H9 (cell line): ENCODE data around the gene MRGPRX3. TPM values are rescaled to one million over a fixed set of nuclear protein-coding genes. Genes with fewer than 3 reads are reported as not detected.

ENCODE experiments used
- DNase-seq: peaks from one replicate; pipeline ENCODE4 v3.0.0-alpha.2; 2017
- H2AFZ ChIP-seq: one replicate; pipeline ENCODE4 v1.6.1; 2013; ENCODE audit warnings: mild to moderate bottlenecking, low read length, control low read depth, moderate library complexity
- H2AK5ac ChIP-seq: 2 replicates; pipeline ENCODE4 v1.6.1; 2013; ENCODE audit warnings: low read length, control low read depth, mixed read lengths; ENCODE audit not compliant: insufficient read length
- H2BK120ac ChIP-seq: one replicate; pipeline ENCODE4 v1.6.1; 2013; ENCODE audit warnings: low read depth, mild to moderate bottlenecking, low read length, control low read depth, inconsistent platforms; ENCODE audit not compliant: poor library complexity, severe bottlenecking
- H2BK12ac ChIP-seq: 2 replicates; pipeline ENCODE4 v1.6.1; 2013; ENCODE audit warnings: low read length, control low read depth, mixed read lengths, low read depth; ENCODE audit not compliant: insufficient read length
- H2BK15ac ChIP-seq: 2 replicates; pipeline ENCODE4 v1.6.1; 2013; ENCODE audit warnings: low read depth, low read length, control low read depth
- H2BK20ac ChIP-seq: one replicate; pipeline ENCODE4 v1.6.1; 2013; ENCODE audit warnings: low read depth, mild to moderate bottlenecking, low read length, control low read depth, inconsistent platforms; ENCODE audit not compliant: poor library complexity, severe bottlenecking
- H2BK5ac ChIP-seq: 2 replicates; pipeline ENCODE4 v1.6.1; 2013; ENCODE audit warnings: low read length, control low read depth, mixed read lengths; ENCODE audit not compliant: insufficient read length
- H3K14ac ChIP-seq: 2 replicates; pipeline ENCODE4 v1.6.1; 2013; ENCODE audit warnings: low read length, control low read depth; ENCODE audit not compliant: insufficient read depth
- H3K18ac ChIP-seq: 2 replicates; pipeline ENCODE4 v1.6.1; 2013; ENCODE audit warnings: low read depth, mild to moderate bottlenecking, mixed read lengths, low read length, control low read depth; ENCODE audit not compliant: insufficient read length
- H3K23ac ChIP-seq: 2 replicates; pipeline ENCODE4 v1.6.1; 2013; ENCODE audit warnings: low read length, control low read depth, mixed read lengths, low read depth; ENCODE audit not compliant: insufficient read length
- H3K23me2 ChIP-seq: 2 replicates; pipeline ENCODE4 v1.6.1; 2013; ENCODE audit warnings: low read depth, mild to moderate bottlenecking, mixed read lengths, low read length, control low read depth; ENCODE audit not compliant: insufficient read length, poor library complexity, severe bottlenecking
- H3K27ac ChIP-seq: 2 replicates; pipeline ENCODE4 v1.5.1; 2013; ENCODE audit warnings: low read length, control low read depth, mixed read lengths, low read depth; ENCODE audit not compliant: insufficient read length
- H3K27me3 ChIP-seq: 2 replicates; pipeline ENCODE4 v1.6.1; 2013; ENCODE audit warnings: low read length, control low read depth, inconsistent platforms; ENCODE audit not compliant: insufficient read depth
- H3K4ac ChIP-seq: 2 replicates; pipeline ENCODE4 v1.6.1; 2013; ENCODE audit warnings: low read depth, mild to moderate bottlenecking, control low read depth, inconsistent platforms, low read length, moderate library complexity
- H3K4me1 ChIP-seq: 2 replicates; pipeline ENCODE4 v1.6.1; 2013; ENCODE audit warnings: low read length, control low read depth, inconsistent platforms; ENCODE audit not compliant: insufficient read depth
- H3K4me2 ChIP-seq: 2 replicates; pipeline ENCODE4 v1.6.1; 2013; ENCODE audit warnings: low read length, control low read depth, mixed read lengths; ENCODE audit not compliant: insufficient read length, insufficient read depth
- H3K56ac ChIP-seq: 2 replicates; pipeline ENCODE4 v1.6.1; 2013; ENCODE audit warnings: low read depth, mild to moderate bottlenecking, mixed read lengths, low read length, control low read depth; ENCODE audit not compliant: insufficient read length
- H3K79me1 ChIP-seq: 2 replicates; pipeline ENCODE4 v1.6.1; 2013; ENCODE audit warnings: low read depth, mild to moderate bottlenecking, moderate library complexity, low read length, control low read depth, inconsistent platforms; ENCODE audit not compliant: insufficient read depth, poor library complexity, severe bottlenecking
- H3K79me2 ChIP-seq: 2 replicates; pipeline ENCODE4 v1.6.1; 2013; ENCODE audit warnings: low read length, control low read depth, inconsistent platforms; ENCODE audit not compliant: insufficient read depth
- H3K9ac ChIP-seq: 2 replicates; pipeline ENCODE4 v1.6.1; 2013; ENCODE audit warnings: low read length, control low read depth, mixed read lengths; ENCODE audit not compliant: insufficient read length; ENCODE audit errors: extremely low read depth
- H3K9me3 ChIP-seq: one replicate; pipeline ENCODE4 v1.6.1; 2013; ENCODE audit warnings: low read depth, low read length, inconsistent platforms; ENCODE audit not compliant: control insufficient read depth
- H3T11ph ChIP-seq: one replicate; pipeline ENCODE4 v1.6.1; 2013; ENCODE audit warnings: mild to moderate bottlenecking, low read length, control low read depth, inconsistent platforms
- H4K20me1 ChIP-seq: one replicate; pipeline ENCODE4 v1.6.1; 2013; ENCODE audit not compliant: control insufficient read depth, insufficient read length, insufficient read depth
- H4K5ac ChIP-seq: 2 replicates; pipeline ENCODE4 v1.6.1; 2013; ENCODE audit warnings: low read depth, mild to moderate bottlenecking, mixed read lengths, low read length, control low read depth; ENCODE audit not compliant: insufficient read length
- H4K8ac ChIP-seq: replicated peaks from 2 replicates; pipeline ENCODE4 v1.6.1; 2013; ENCODE audit warnings: low read length, control low read depth, mixed read lengths, low read depth; ENCODE audit not compliant: insufficient read length
- H4K91ac ChIP-seq: 2 replicates; pipeline ENCODE4 v1.6.1; 2013; ENCODE audit warnings: low read depth, mild to moderate bottlenecking, moderate library complexity, mixed read lengths, low read length, control low read depth; ENCODE audit not compliant: insufficient read length
- H3K27ac Mint-ChIP-seq, 3 experiments: 2 replicates in 2 of 3; 3 replicates in 1 of 3; pipeline ENCODE4 v1.8.0; 2020 to 2021; ENCODE audit warnings: mixed read lengths in 3 of 3, mild to moderate bottlenecking in 1 of 3, moderate library complexity in 1 of 3
- H3K27me3 Mint-ChIP-seq: 2 replicates; pipeline ENCODE4 v1.8.0; 2021; ENCODE audit warnings: low read depth, mild to moderate bottlenecking, moderate library complexity, mixed read lengths
- H3K36me3 Mint-ChIP-seq, 3 experiments: 2 replicates in 2 of 3; 3 replicates in 1 of 3; pipeline ENCODE4 v1.8.0; 2020 to 2021; ENCODE audit warnings: low read depth in 3 of 3, mixed read lengths in 3 of 3; ENCODE audit not compliant: insufficient read depth in 1 of 3
- H3K4me1 Mint-ChIP-seq, 2 experiments: 2 replicates each; pipeline ENCODE4 v1.8.0; 2020; ENCODE audit warnings: mixed read lengths in 2 of 2
- H3K4me3 Mint-ChIP-seq, 2 experiments: 2 replicates in 1 of 2; 3 replicates in 1 of 2; pipeline ENCODE4 v1.8.0; 2020 to 2021; ENCODE audit warnings: mild to moderate bottlenecking in 2 of 2, mixed read lengths in 2 of 2, moderate library complexity in 1 of 2
- H3K9me3 Mint-ChIP-seq, 2 experiments: 2 replicates in 1 of 2; 3 replicates in 1 of 2; pipeline ENCODE4 v1.8.0; 2020; ENCODE audit warnings: mild to moderate bottlenecking in 2 of 2, mixed read lengths in 2 of 2, moderate library complexity in 1 of 2
- WGBS: extraction: QIAGEN DNeasy Blood & Tissue Kit; methylation state at CpG from one replicate; pipeline ENCODE4 v1.1.7; 2013; ENCODE audit warnings: missing lambda C conversion rate, low lambda C conversion rate, mixed read lengths; ENCODE audit not compliant: insufficient read length; ENCODE audit errors: extremely low coverage; 5-methylcytosine and 5-hydroxymethylcytosine counted together
- total RNA-seq: library from RNA; stranded (reverse); gene quantifications from 2 replicates; pipeline ENCODE4 v1.2.1, GENCODE V29; 2021
- TF ChIP-seq, protein P1 (sequence below): fragments of 200-600 bp; sonication (generic); conservative IDR thresholded peaks from 3 replicates; pipeline ENCODE4 v1.8.0; 2021; ENCODE audit warnings: antibody characterized with exemption, mild to moderate bottlenecking

MRGPRX3 gene
- total RNA-seq, 1 experiment from 2014 or later = not detected

DNA sequence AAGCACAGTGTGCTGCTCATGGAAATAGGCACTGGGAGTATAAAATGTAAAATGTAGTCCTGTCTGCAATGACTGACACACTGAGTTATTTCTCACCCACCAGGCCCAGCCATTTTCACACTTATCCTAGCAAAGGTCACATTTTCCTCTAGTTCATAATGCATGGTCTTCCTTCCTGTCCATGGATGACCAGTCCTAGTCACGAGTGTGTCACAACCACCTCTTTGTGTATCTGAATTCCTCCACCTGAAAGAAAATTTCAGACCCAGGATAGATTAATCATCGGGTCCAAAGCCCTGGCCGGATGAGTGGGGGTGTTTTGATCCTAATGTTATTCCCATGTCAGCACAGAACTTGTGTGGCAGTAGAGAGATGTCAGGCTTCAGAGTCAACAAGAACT lies 40.3 kb downstream of the MRGPRX3 start, which contains the start of gene MRGPRX4:
TSS of gene MRGPRX4 (plus strand) at position 172 of the 400 bp plus-strand sequence. CDS start 420 bp downstream, outside the sequence.
- no CpG with 5 or more reads among the region's 3 CpGs for WGBS
- peaks cover 15% of the 10 kb centered on the region for H3K27me3 Mint-ChIP-seq
- H3K4ac ChIP-seq = no peak within 1 kb of the TSS

More for the DNA sequence above, 40.3 kb downstream of the MRGPRX3 start, which contains the start of gene MRGPRX4:
- Histone ChIP-seq H4K8ac (no peak within 1 kb of the TSS), H3K27me3 (no peaks in the 10 kb centered on the region), H2BK5ac (no peak within 1 kb of the TSS), H3K27ac (no peak within 1 kb of the TSS), H4K20me1 (no peaks in the 10 kb centered on the region), H3K23me2 (no peaks in the 10 kb centered on the region), H3K4me1 (no peaks in the 10 kb centered on the region), H3K9ac (no peak within 1 kb of the TSS), H3K56ac (no peak within 1 kb of the TSS), H2BK20ac (no peak within 1 kb of the TSS), H2BK12ac (no peak within 1 kb of the TSS), H2BK120ac (no peak within 1 kb of the TSS), H3T11ph (no peak within 1 kb of the TSS), H3K79me1 (no peaks in the 10 kb centered on the region), H3K14ac (no peak within 1 kb of the TSS), H4K91ac (no peak within 1 kb of the TSS), H3K9me3 (no peaks in the 10 kb centered on the region), H3K4me2 (no peak within 1 kb of the TSS), H2AK5ac (no peak within 1 kb of the TSS), H3K23ac (no peak within 1 kb of the TSS), H4K5ac (no peak within 1 kb of the TSS), H2AFZ (no peak within 1 kb of the TSS), H2BK15ac (no peak within 1 kb of the TSS), H3K79me2 (no peaks in the 10 kb centered on the region), H3K18ac (no peak within 1 kb of the TSS)
- H3K4me1 Mint-ChIP-seq = no peaks in the 10 kb centered on the region
- H3K4me3 Mint-ChIP-seq = no peak within 1 kb of the TSS
- no peaks in the 10 kb centered on the region for H3K9me3 Mint-ChIP-seq
- no peak for DNase-seq
- H3K36me3 Mint-ChIP-seq = no peaks in the 10 kb centered on the region
- TF ChIP-seq, protein P1, sequence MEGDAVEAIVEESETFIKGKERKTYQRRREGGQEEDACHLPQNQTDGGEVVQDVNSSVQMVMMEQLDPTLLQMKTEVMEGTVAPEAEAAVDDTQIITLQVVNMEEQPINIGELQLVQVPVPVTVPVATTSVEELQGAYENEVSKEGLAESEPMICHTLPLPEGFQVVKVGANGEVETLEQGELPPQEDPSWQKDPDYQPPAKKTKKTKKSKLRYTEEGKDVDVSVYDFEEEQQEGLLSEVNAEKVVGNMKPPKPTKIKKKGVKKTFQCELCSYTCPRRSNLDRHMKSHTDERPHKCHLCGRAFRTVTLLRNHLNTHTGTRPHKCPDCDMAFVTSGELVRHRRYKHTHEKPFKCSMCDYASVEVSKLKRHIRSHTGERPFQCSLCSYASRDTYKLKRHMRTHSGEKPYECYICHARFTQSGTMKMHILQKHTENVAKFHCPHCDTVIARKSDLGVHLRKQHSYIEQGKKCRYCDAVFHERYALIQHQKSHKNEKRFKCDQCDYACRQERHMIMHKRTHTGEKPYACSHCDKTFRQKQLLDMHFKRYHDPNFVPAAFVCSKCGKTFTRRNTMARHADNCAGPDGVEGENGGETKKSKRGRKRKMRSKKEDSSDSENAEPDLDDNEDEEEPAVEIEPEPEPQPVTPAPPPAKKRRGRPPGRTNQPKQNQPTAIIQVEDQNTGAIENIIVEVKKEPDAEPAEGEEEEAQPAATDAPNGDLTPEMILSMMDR = no peak
- no peak within 1 kb of the TSS for H3K27ac Mint-ChIP-seq
